Smooth muscle cell (in vitro differentiated cells): Measurements from ENCODE around the gene GATB. TPM values are rescaled to one million over a fixed set of nuclear protein-coding genes. Genes with fewer than 3 reads are reported as not detected.

Source experiments
- DNase-seq: peaks from one replicate; lab custom pipeline; 2025; ENCODE audit not compliant: unreplicated experiment; lab: John Stamatoyannopoulos, UW
- H2AFZ ChIP-seq: fragments of 200-600 bp; sonication (generic); 2 replicates; pipeline ENCODE4 v1.6.0; 2016; ENCODE audit warnings: antibody characterized with exemption, low read depth, mild to moderate bottlenecking
- H3F3A ChIP-seq: fragments of 200-600 bp; sonication (generic); 2 replicates; pipeline ENCODE4 v1.6.0; 2017; ENCODE audit warnings: antibody characterized with exemption, low read depth
- H3K27ac ChIP-seq: fragments of 200-600 bp; sonication (generic); 2 replicates; pipeline ENCODE4 v1.5.1; 2016; ENCODE audit warnings: low read depth, mild to moderate bottlenecking
- H3K27me3 ChIP-seq: fragments of 200-600 bp; sonication (generic); 2 replicates; pipeline ENCODE4 v1.6.1; 2016; ENCODE audit warnings: low read depth, mild to moderate bottlenecking
- H3K36me3 ChIP-seq: fragments of 200-600 bp; sonication (generic); 2 replicates; pipeline ENCODE4 v1.5.1; 2016; ENCODE audit warnings: low read depth
- H3K4me1 ChIP-seq: fragments of 200-600 bp; sonication (generic); 2 replicates; pipeline ENCODE4 v1.5.1; 2016; ENCODE audit warnings: low read depth
- H3K4me2 ChIP-seq: fragments of 200-600 bp; sonication (generic); 2 replicates; pipeline ENCODE4 v1.6.0; 2016; ENCODE audit warnings: mild to moderate bottlenecking
- H3K4me3 ChIP-seq: fragments of 200-600 bp; sonication (generic); 2 replicates; pipeline ENCODE4 v1.5.1; 2016; ENCODE audit warnings: mild to moderate bottlenecking
- H3K79me2 ChIP-seq: fragments of 200-600 bp; sonication (generic); 2 replicates; pipeline ENCODE4 v1.6.0; 2016; ENCODE audit warnings: low read depth, mild to moderate bottlenecking
- H3K9ac ChIP-seq: fragments of 200-600 bp; sonication (generic); 2 replicates; pipeline ENCODE4 v1.6.0; 2016; ENCODE audit warnings: low read depth
- H3K9me3 ChIP-seq: fragments of 200-600 bp; sonication (generic); replicated peaks from 2 replicates; pipeline ENCODE4 v1.5.1; 2016; ENCODE audit warnings: low read depth
- H4K20me1 ChIP-seq: fragments of 200-600 bp; sonication (generic); 2 replicates; pipeline ENCODE4 v1.6.0; 2016; ENCODE audit warnings: low read depth
- WGBS: methylation state at CpG from one replicate; pipeline ENCODE4 v1.1.7; 2016; ENCODE audit warnings: low lambda C conversion rate; 5-methylcytosine and 5-hydroxymethylcytosine counted together
- polyA plus RNA-seq: library from polyadenylated mRNA; unstranded; fragments of >200 nt; fragmentation: Nextera tagmentation; extraction: Ambion mirVana; gene quantifications from 2 replicates; pipeline ENCODE4 v1.2.1, GENCODE V29; 2016
- total RNA-seq: library from RNA; depleted of rRNA; stranded (reverse); fragments of >200 nt; gene quantifications from 2 replicates; pipeline ENCODE4 v1.2.3, GENCODE V29; 2014
- TF ChIP-seq, protein P1 (sequence below): fragments of 200-600 bp; sonication (generic); IDR thresholded peaks from 2 replicates; pipeline ENCODE4 v1.5.1; 2017; ENCODE audit warnings: borderline replicate concordance, mild to moderate bottlenecking, antibody characterized with exemption; ENCODE audit not compliant: insufficient read depth, poor library complexity, severe bottlenecking

The GATB gene
- total and polyA plus RNA-seq, 2 experiments from 2014 or later, result 15.7 to 17.6 TPM

DNA sequence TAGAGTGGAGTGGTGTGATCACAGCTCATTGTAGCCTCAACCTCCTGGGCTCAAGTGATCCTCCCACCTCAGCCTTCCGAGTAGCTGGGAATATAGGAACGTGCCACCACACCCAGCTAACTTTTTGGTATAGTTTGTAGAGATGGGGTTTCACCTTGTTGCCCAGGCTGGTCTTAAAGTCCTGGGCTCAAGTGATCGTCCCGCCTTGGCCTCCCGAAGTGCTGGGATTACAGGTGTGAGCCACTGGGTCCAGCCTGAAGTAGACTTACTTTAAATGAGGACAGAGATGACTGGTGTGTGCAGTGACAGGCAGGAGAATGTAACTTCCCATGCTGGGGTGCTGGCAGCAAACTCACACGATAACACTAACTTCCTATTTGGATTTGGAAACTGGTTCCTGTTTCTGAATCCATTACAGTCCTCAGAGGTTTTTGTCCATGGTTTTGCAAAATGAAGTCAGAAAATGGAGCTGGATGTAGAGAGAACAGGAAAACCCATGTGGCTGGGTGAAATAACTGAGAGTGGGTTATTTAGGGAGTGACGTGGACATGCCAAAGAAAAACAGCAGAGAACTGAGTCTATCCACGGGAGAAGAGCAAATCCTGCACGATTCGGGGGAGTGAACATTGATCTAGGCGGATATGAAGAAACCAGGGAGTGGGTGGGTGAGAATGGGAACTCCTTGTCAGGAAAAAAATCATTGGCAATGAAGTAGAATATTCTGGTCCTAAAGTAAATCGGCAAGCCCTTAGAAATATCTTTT lies 95.6 kb downstream of the GATB start:
- Histone ChIP-seq H3K27ac (no peak overlapping the region), H4K20me1 (no peaks in the 10 kb centered on the region), H3K79me2 (no peaks in the 10 kb centered on the region), H3K9me3 (no peaks in the 10 kb centered on the region), H3K27me3 (no peaks in the 10 kb centered on the region), H3K4me2 (no peak overlapping the region), H3K36me3 (no peaks in the 10 kb centered on the region), H3K4me3 (no peak overlapping the region), H3K9ac (no peak overlapping the region), H2AFZ (no peak overlapping the region), H3K4me1 (no peaks in the 10 kb centered on the region), H3F3A (no peaks in the 10 kb centered on the region)
- no peak for DNase-seq
- WGBS, result 87% methylated on average over 12 of the region's 12 CpGs
- TF ChIP-seq, protein P1, sequence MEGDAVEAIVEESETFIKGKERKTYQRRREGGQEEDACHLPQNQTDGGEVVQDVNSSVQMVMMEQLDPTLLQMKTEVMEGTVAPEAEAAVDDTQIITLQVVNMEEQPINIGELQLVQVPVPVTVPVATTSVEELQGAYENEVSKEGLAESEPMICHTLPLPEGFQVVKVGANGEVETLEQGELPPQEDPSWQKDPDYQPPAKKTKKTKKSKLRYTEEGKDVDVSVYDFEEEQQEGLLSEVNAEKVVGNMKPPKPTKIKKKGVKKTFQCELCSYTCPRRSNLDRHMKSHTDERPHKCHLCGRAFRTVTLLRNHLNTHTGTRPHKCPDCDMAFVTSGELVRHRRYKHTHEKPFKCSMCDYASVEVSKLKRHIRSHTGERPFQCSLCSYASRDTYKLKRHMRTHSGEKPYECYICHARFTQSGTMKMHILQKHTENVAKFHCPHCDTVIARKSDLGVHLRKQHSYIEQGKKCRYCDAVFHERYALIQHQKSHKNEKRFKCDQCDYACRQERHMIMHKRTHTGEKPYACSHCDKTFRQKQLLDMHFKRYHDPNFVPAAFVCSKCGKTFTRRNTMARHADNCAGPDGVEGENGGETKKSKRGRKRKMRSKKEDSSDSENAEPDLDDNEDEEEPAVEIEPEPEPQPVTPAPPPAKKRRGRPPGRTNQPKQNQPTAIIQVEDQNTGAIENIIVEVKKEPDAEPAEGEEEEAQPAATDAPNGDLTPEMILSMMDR, result no peak

- no peaks in the 10 kb centered on the region for H3K79me2 ChIP-seq
- H3K9me3 ChIP-seq, result no peaks in the 10 kb centered on the region
- H3K4me1 ChIP-seq, result peaks cover 4% of the 10 kb centered on the region
- no peak overlapping the region for H3K4me3 ChIP-seq
- TF ChIP-seq, protein P1, result no peak
- no peak overlapping the region for H2AFZ ChIP-seq
- H3K36me3 ChIP-seq, result no peaks in the 10 kb centered on the region
- no peaks in the 10 kb centered on the region for H3K27me3 ChIP-seq
- no peak overlapping the region for H3K27ac ChIP-seq
- WGBS, result 70% methylated on average over 2 of the region's 2 CpGs
- H3F3A ChIP-seq, result peaks cover 5% of the 10 kb centered on the region
- no peak for DNase-seq
- no peak overlapping the region for H3K4me2 ChIP-seq
- no peak overlapping the region for H3K9ac ChIP-seq
- H4K20me1 ChIP-seq, result no peaks in the 10 kb centered on the region
Measured at GRCh38 chr4:151664289-151664688, 96.5 kb downstream of the GATB start.

DNA sequence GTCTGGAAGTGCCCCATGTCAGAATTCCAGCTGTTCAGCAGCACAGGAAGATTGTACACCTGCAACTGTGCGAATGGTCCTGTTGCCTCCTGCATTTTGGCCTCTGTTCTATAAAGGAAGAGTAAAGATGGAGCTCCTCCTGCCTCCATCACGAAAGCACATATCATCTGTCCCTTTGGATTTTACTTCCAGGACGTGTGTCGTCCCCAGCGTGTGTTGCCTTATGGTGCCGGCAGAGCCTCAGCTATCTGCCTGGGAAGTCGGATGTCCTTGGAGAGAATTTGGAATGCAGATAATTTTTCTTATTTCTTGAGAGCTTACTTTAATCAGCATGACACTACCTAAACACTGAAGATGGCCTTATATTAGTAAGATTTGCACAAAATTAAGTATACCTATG lies 97.7 kb downstream of the GATB start:
- TF ChIP-seq, protein P1, result no peak
- H3K4me3 ChIP-seq, result no peak overlapping the region
- H3K36me3 ChIP-seq, result no peaks in the 10 kb centered on the region
- peaks cover 4% of the 10 kb centered on the region for H3K4me1 ChIP-seq
- H3F3A ChIP-seq, result peaks cover 9% of the 10 kb centered on the region
- no peaks in the 10 kb centered on the region for H3K27me3 ChIP-seq
- DNase-seq, result no peak
- 99% methylated on average over 7 of the region's 7 CpGs for WGBS
- H2AFZ ChIP-seq, result no peak overlapping the region
- no peaks in the 10 kb centered on the region for H4K20me1 ChIP-seq
- H3K79me2 ChIP-seq, result no peaks in the 10 kb centered on the region
- no peaks in the 10 kb centered on the region for H3K9me3 ChIP-seq
- no peak overlapping the region for H3K9ac ChIP-seq
- H3K4me2 ChIP-seq, result no peak overlapping the region
- H3K27ac ChIP-seq, result no peak overlapping the region

GRCh38 chr4:151661873-151662272 lies 98.9 kb downstream of the GATB start:
- 92% methylated on average over 7 of the region's 7 CpGs for WGBS

More at GRCh38 chr4:151661873-151662272, 98.9 kb downstream of the GATB start:
- H3K79me2 ChIP-seq, result no peaks in the 10 kb centered on the region
- peaks cover 9% of the 10 kb centered on the region for H3F3A ChIP-seq
- no peak for DNase-seq
- H3K9me3 ChIP-seq, result no peaks in the 10 kb centered on the region
- no peak overlapping the region for H2AFZ ChIP-seq
- TF ChIP-seq, protein P1, result no peak
- no peaks in the 10 kb centered on the region for H4K20me1 ChIP-seq
- H3K27ac ChIP-seq, result no peak overlapping the region
- H3K4me3 ChIP-seq, result no peak overlapping the region
- H3K4me2 ChIP-seq, result no peak overlapping the region
- H3K36me3 ChIP-seq, result no peaks in the 10 kb centered on the region
- H3K9ac ChIP-seq, result no peak overlapping the region
- H3K4me1 ChIP-seq, result peaks cover 4% of the 10 kb centered on the region
- no peaks in the 10 kb centered on the region for H3K27me3 ChIP-seq
